Pons (tissue), 1 donor: Measurements from ENCODE around the gene MBLAC1.
A peak's percentile ranks its signal among the peaks of the same experiment; 100 is the strongest.

Experiments used
- DNase-seq: peaks from one replicate; pipeline ENCODE4 v3.0.0-alpha.2; 2016; ENCODE audit warnings: low spot score

Gene MBLAC1

GRCh38 chr7:100098913-100099312, 27.9 kb upstream of the MBLAC1 start:
- DNase-seq = no peak

GRCh38 chr7:100099452-100099851, 27.3 kb upstream of the MBLAC1 start:
- DNase-seq = no peak

GRCh38 chr7:100100420-100101015, 26.2 kb upstream of the MBLAC1 start:
- peak; percentile 89 for DNase-seq

- DNase-seq = peak; percentile 98
Measured at GRCh38 chr7:100101016-100101862, 25.5 kb upstream of the MBLAC1 start, which contains the start of the genes AP4M1 and MCM7. TSS of gene AP4M1 (plus strand) at chr7:100101643. CDS start at chr7:100101715, 72 bp downstream. TSS of gene MCM7 (minus strand) at chr7:100101397. CDS start at chr7:100101294, 103 bp downstream.

- DNase-seq = no peak
Measured at GRCh38 chr7:100102950-100103840, 23.6 kb upstream of the MBLAC1 start.

GRCh38 chr7:100105534-100105933, 21.2 kb upstream of the MBLAC1 start:
- no peak for DNase-seq

- no peak for DNase-seq
Measured at GRCh38 chr7:100106633-100107032, 20.1 kb upstream of the MBLAC1 start.

GRCh38 chr7:100107125-100107737, 19.5 kb upstream of the MBLAC1 start:
- DNase-seq = no peak

- no peak for DNase-seq
Measured at GRCh38 chr7:100107890-100108289, 18.9 kb upstream of the MBLAC1 start.

GRCh38 chr7:100109521-100110163, 17.1 kb upstream of the MBLAC1 start:
- DNase-seq = no peak

- DNase-seq = no peak
Measured at GRCh38 chr7:100111156-100111555, 15.6 kb upstream of the MBLAC1 start.

- no peak for DNase-seq
Measured at GRCh38 chr7:100111914-100112313, 14.9 kb upstream of the MBLAC1 start.

GRCh38 chr7:100115026-100115425, 11.7 kb upstream of the MBLAC1 start:
- no peak for DNase-seq

- no peak for DNase-seq
Measured at GRCh38 chr7:100118388-100119071, 8.2 kb upstream of the MBLAC1 start.

- DNase-seq = peak; percentile 96
Measured at GRCh38 chr7:100119072-100119969, 7.4 kb upstream of the MBLAC1 start, which contains the start of the genes CNPY4 and TAF6. TSS of gene CNPY4 (plus strand) at chr7:100119634. CDS start at chr7:100119745, 111 bp downstream. TSS of gene TAF6 (minus strand) at chr7:100119358. CDS start at chr7:100114209, 5,149 bp downstream.

- peak; percentile 75 for DNase-seq
Measured at GRCh38 chr7:100119970-100120732, 6.6 kb upstream of the MBLAC1 start.

GRCh38 chr7:100120733-100121036, 6.1 kb upstream of the MBLAC1 start:
- DNase-seq = no peak

- no peak for DNase-seq
Measured at GRCh38 chr7:100122067-100122466, 4.7 kb upstream of the MBLAC1 start.

GRCh38 chr7:100122568-100122967, 4.2 kb upstream of the MBLAC1 start:
- no peak for DNase-seq
